Testis (tissue), 5 donors: ENCODE measurements around the gene CDS2. TPM values are rescaled to one million over a fixed set of nuclear protein-coding genes. Genes with fewer than 3 reads are reported as not detected.

ENCODE experiments used
- DNase-seq: peaks from one replicate; pipeline ENCODE4 v3.0.0-alpha.2; 2019
- H3K27ac ChIP-seq, 2 donors: fragments of 200-600 bp; sonication (generic); one replicate each; pipeline ENCODE4 v1.5.1; 2019
- H3K27me3 ChIP-seq: fragments of 200-600 bp; sonication (generic); one replicate; pipeline ENCODE4 v1.5.1; 2019
- H3K36me3 ChIP-seq: fragments of 200-600 bp; sonication (generic); one replicate; pipeline ENCODE4 v1.5.1; 2017; ENCODE audit warnings: low read depth; ENCODE audit errors: missing control alignments
- H3K4me1 ChIP-seq: fragments of 200-600 bp; sonication (generic); one replicate; pipeline ENCODE4 v1.5.1; 2019
- H3K4me3 ChIP-seq, 2 donors: fragments of 200-600 bp; sonication (generic); one replicate each; pipeline ENCODE4 v1.5.1; 2017 to 2019
- H3K9me3 ChIP-seq: fragments of 200-600 bp; sonication (generic); one replicate; pipeline ENCODE4 v1.5.1; 2017
- CTCF ChIP-seq, 3 experiments: fragments of 450-650 bp in 2 of 3; fragments of 200-600 bp in 1 of 3; sonication (generic) in 1 of 3; IDR thresholded peaks; one replicate each; pipeline ENCODE4 v1.5.1; 2016 to 2019; ENCODE audit warnings: antibody characterized with exemption in 3 of 3, mild to moderate bottlenecking in 2 of 3, moderate library complexity in 1 of 3
- POLR2A ChIP-seq: fragments of 450-650 bp; IDR thresholded peaks from one replicate; pipeline ENCODE4 v1.6.1; 2017; ENCODE audit warnings: antibody characterized with exemption, mild to moderate bottlenecking, moderate library complexity
- WGBS, 2 donors: methylation state at CpG; one replicate each; pipeline ENCODE4 v1.1.5; 2018; 5-methylcytosine and 5-hydroxymethylcytosine counted together
- intact Hi-C: fragments of 100-400 bp; cut with DNase I; formaldehyde crosslinking; loops from one replicate; pipeline ENCODE4 v1.15.1; 2023; ENCODE audit warnings: low total_unique reads
- long read RNA-seq, 2 donors: transcript quantifications; one replicate each; lab custom pipeline, GENCODE V29; 2026
- polyA plus RNA-seq: library from polyadenylated mRNA; stranded (reverse); fragments of 350-450 nt; fragmentation: Illumina TruSeq; extraction: RNeasy Lipid Tissue Mini Kit (QIAGEN cat#74804); gene quantifications from one replicate; pipeline ENCODE4 v1.2.3, GENCODE V29; 2014; ENCODE audit warnings: low read depth, low replicate concordance; ENCODE audit not compliant: insufficient read depth
- total RNA-seq, 2 donors: library from RNA; depleted of rRNA; stranded (reverse); fragments of >200 nt; gene quantifications; one replicate each; pipeline ENCODE4 v1.2.3, GENCODE V29; 2016

The CDS2 gene
- total RNA-seq (10 to 100 TPM; 65.7 to 71.0 TPM), polyA plus RNA-seq (55.0 TPM)
- long read RNA-seq, donor 1, full-length matches to known transcripts = 15 of 15 reads
- long read RNA-seq, donor 1, partial matches to known transcripts = 0 of 15 reads
- long read RNA-seq, donor 1, other reads (novel, unspliced or antisense) = 0 of 15 reads
- long read RNA-seq, donor 2, full-length matches to known transcripts = 14 of 14 reads
- long read RNA-seq, donor 2, partial matches to known transcripts = 0 of 14 reads
- long read RNA-seq, donor 2, other reads (novel, unspliced or antisense) = 0 of 14 reads

DNA sequence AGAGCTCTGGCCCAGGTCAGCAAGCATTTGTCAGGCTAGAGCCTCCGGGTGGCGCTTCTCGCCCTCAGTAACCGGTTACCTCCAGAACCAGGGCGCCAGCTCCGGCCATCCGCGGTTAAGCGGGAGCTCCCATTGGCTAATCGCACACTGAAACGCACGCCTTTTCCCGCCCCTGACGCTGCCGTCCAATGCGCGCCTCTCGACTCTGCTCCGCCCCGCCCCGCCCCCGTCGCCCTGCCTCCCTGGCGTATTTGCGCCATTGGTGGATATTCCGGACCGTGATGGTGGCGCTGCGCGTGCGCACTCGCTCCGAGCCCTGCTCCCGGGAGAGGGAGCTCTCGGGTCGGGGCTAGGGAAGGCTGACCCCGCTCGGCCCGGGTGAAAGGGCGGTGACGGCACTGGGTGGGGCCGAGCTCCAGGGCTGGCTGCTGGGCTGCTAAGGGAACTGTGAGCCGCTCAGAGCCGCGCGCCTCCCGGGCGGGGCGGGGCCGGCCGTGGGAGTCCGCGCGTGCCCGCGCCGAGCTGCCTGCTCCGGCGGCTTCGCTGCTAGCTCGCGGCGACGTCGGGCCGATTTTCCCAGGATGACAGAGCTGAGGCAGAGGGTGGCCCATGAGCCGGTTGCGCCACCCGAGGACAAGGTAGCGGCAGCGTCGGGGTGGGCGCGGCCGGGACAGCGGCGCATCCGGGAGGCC, at the start of gene CDS2:
Gene CDS2, plus strand, starts transcription at position 497 of the 692 bp plus-strand sequence. Its CDS starts 85 bp downstream, at position 582.
- Histone ChIP-seq H3K27ac (peak within 1 kb of the TSS; percentile 91 to 95), H3K36me3 (no peaks in the 10 kb centered on the region), H3K9me3 (no peaks in the 10 kb centered on the region), H3K4me1 (peaks cover 18% of the 10 kb centered on the region), H3K4me3 (peak within 1 kb of the TSS; percentile 88 to 98), H3K27me3 (no peaks in the 10 kb centered on the region)
- 1% methylated on average over 58 of the region's 78 CpGs; no CpG with 5 or more reads in 1 of the 2 donors for WGBS, 2 donors
- peak; percentile 100 for DNase-seq
- TF ChIP-seq POLR2A = peak; percentile 23
- TF ChIP-seq CTCF (IDR thresholded peaks at IDR 0.05) = peak; percentile 54 to 78 (median 61)
- intact Hi-C loops = loop anchor here (5.0 kb wide), 1 partner anchor 66 kb away; no protein-coding TSS in a partner anchor

DNA sequence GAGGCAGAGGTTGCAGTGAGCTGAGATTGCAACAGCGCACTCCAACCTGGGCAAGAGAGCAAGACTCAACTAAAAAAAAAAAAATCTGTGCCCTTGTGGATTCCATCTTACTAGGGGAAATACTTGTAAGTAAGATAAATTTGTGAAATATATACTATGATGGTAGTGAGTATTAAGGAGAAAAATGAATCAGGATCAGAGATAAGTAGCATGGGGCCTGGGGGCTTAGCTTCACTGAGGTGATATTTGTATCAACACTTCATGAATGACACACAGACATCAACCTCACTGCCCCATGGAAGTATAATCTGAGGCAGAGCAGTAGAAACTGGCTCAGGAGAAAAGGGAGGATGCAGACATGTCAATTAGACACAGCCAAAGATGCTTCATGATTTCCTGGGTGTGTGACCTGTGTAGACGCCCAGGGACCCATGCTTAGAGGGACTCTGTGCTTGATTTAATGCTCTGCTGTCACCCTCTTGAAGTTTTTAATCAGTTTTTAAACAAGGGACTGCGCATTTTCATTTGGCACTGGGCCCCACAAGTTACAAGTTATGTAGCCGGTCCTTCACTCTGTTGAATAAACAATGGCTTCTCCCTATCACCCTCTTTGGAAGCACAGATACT, 48.9 kb upstream of the CDS2 start:
- H3K27ac ChIP-seq = peak overlapping the region; percentile 5 to 16

GRCh38 chr20:5078399-5078958, 48.3 kb upstream of the CDS2 start:
- Histone ChIP-seq H3K27ac (peak overlapping the region; percentile 5 to 16), H3K36me3 (no peaks in the 10 kb centered on the region), H3K27me3 (no peaks in the 10 kb centered on the region), H3K4me3 (no peak overlapping the region), H3K9me3 (no peaks in the 10 kb centered on the region), H3K4me1 (peaks cover 6% of the 10 kb centered on the region)
- TF ChIP-seq POLR2A (no peak), CTCF (IDR thresholded peaks at IDR 0.05) (no peak)
- intact Hi-C loops = no loop called here
- peak; percentile 73 for DNase-seq
- 59 to 77% methylated on average over 11 of the region's 11 CpGs for WGBS, 2 donors

More for the DNA sequence above, 48.9 kb upstream of the CDS2 start:
- DNase-seq = peak; percentile 41
- WGBS, 2 donors = 49 to 77% methylated on average over 4 of the region's 4 CpGs
- Histone ChIP-seq H3K9me3 (no peaks in the 10 kb centered on the region), H3K27me3 (no peaks in the 10 kb centered on the region), H3K36me3 (no peaks in the 10 kb centered on the region), H3K4me1 (peaks cover 12% of the 10 kb centered on the region), H3K4me3 (no peak overlapping the region)
- intact Hi-C loops = no loop called here
- no peak for TF ChIP-seq CTCF (IDR thresholded peaks at IDR 0.05)
- TF ChIP-seq POLR2A = no peak

GRCh38 chr20:5080384-5080877, 46.4 kb upstream of the CDS2 start:
- no peaks in the 10 kb centered on the region for H3K36me3 ChIP-seq
- H3K4me3 ChIP-seq = no peak overlapping the region
- intact Hi-C loops = no loop called here
- WGBS, 2 donors = 87 to 88% methylated on average over 10 of the region's 10 CpGs
- TF ChIP-seq CTCF (IDR thresholded peaks at IDR 0.05) (no peak), POLR2A (no peak)
- H3K9me3 ChIP-seq = no peaks in the 10 kb centered on the region
- peak; percentile 68 for DNase-seq
- H3K4me1 ChIP-seq = peaks cover 4% of the 10 kb centered on the region
- no peaks in the 10 kb centered on the region for H3K27me3 ChIP-seq
- no peak overlapping the region for H3K27ac ChIP-seq
